MM.1S (cell line): Measurements from ENCODE around the gene NME7.

Experiments
- DNase-seq: peaks from one replicate; pipeline ENCODE4 v3.0.0-alpha.2; 2015
- H2AFZ ChIP-seq: fragments of 300-600 bp; sonication (generic); 2 replicates; pipeline ENCODE4 v1.6.0; 2016; ENCODE audit warnings: antibody characterized with exemption, low read length
- H3F3A ChIP-seq: fragments of 300-600 bp; sonication (generic); 2 replicates; pipeline ENCODE4 v1.6.1; 2016; ENCODE audit warnings: mild to moderate bottlenecking, antibody characterized with exemption, low read length, moderate library complexity, mixed read lengths; ENCODE audit not compliant: insufficient read depth
- H3K27ac ChIP-seq: fragments of 300-600 bp; sonication (generic); 2 replicates; pipeline ENCODE4 v1.5.1; 2016; ENCODE audit warnings: mild to moderate bottlenecking, low read length
- H3K27me3 ChIP-seq: fragments of 300-600 bp; sonication (generic); replicated peaks from 2 replicates; pipeline ENCODE4 v1.6.0; 2016; ENCODE audit warnings: low read length; ENCODE audit not compliant: insufficient read depth
- H3K36me3 ChIP-seq: fragments of 300-600 bp; sonication (generic); replicated peaks from 2 replicates; pipeline ENCODE4 v1.6.1; 2016; ENCODE audit warnings: mild to moderate bottlenecking, low read length, mixed read lengths; ENCODE audit not compliant: insufficient read depth
- H3K4me1 ChIP-seq: fragments of 300-600 bp; sonication (generic); 2 replicates; pipeline ENCODE4 v1.6.1; 2016; ENCODE audit warnings: low read length, mixed read lengths
- H3K4me2 ChIP-seq: fragments of 300-600 bp; sonication (generic); 2 replicates; pipeline ENCODE4 v1.6.0; 2016; ENCODE audit warnings: low read depth, low read length
- H3K4me3 ChIP-seq: fragments of 300-600 bp; sonication (generic); 2 replicates; pipeline ENCODE4 v1.5.1; 2016; ENCODE audit warnings: low read length, mixed read lengths
- H3K79me2 ChIP-seq: fragments of 300-600 bp; sonication (generic); 2 replicates; pipeline ENCODE4 v1.6.1; 2016; ENCODE audit warnings: mixed run types, low read length, mixed read lengths
- H3K9ac ChIP-seq: fragments of 300-600 bp; sonication (generic); 2 replicates; pipeline ENCODE4 v1.6.1; 2016; ENCODE audit warnings: low read length, mixed read lengths
- H3K9me2 ChIP-seq: fragments of 300-600 bp; sonication (generic); replicated peaks from 2 replicates; pipeline ENCODE4 v1.6.1; 2016; ENCODE audit warnings: mild to moderate bottlenecking, low read length, mixed read lengths; ENCODE audit not compliant: insufficient read depth
- H3K9me3 ChIP-seq: fragments of 300-600 bp; sonication (generic); replicated peaks from 2 replicates; pipeline ENCODE4 v1.6.1; 2016; ENCODE audit warnings: mild to moderate bottlenecking, low read length, mixed read lengths; ENCODE audit not compliant: insufficient read depth
- H4K20me1 ChIP-seq: fragments of 300-600 bp; sonication (generic); 2 replicates; pipeline ENCODE4 v1.6.1; 2016; ENCODE audit warnings: mild to moderate bottlenecking, low read length, moderate library complexity, mixed read lengths; ENCODE audit not compliant: insufficient read depth
- CTCF ChIP-seq: fragments of 300-600 bp; sonication (generic); IDR thresholded peaks from 2 replicates; pipeline ENCODE4 v1.5.1; 2016; ENCODE audit warnings: antibody characterized with exemption, low read length, mixed read lengths
- EZH2 ChIP-seq: fragments of 300-600 bp; sonication (generic); optimal IDR thresholded peaks from 2 replicates; pipeline ENCODE3; 2017; ENCODE audit warnings: low read depth, mild to moderate bottlenecking, antibody characterized with exemption, low read length, mixed read lengths
- EZH2phosphoT487 ChIP-seq: fragments of 300-600 bp; sonication (generic); IDR thresholded peaks from 2 replicates; pipeline ENCODE4 v1.6.1; 2018; ENCODE audit warnings: antibody characterized with exemption, low read length

NME7 gene

GRCh38 chr1:169330927-169331326 lies 36.7 kb downstream of the NME7 start:
- Histone ChIP-seq H3K27me3 (no peaks in the 10 kb centered on the region), H3K9me3 (no peaks in the 10 kb centered on the region)

GRCh38 chr1:169329383-169329782 lies 38.2 kb downstream of the NME7 start:
- DNase-seq, result no peak
- no peaks in the 10 kb centered on the region for H3K9me2 ChIP-seq
- no peaks in the 10 kb centered on the region for H3K79me2 ChIP-seq
- H3K9me3 ChIP-seq, result no peaks in the 10 kb centered on the region
- no peak overlapping the region for H3K4me2 ChIP-seq
- H3K4me1 ChIP-seq, result no peaks in the 10 kb centered on the region
- H3K4me3 ChIP-seq, result no peak overlapping the region
- H2AFZ ChIP-seq, result no peak overlapping the region
- no peak overlapping the region for H3K27ac ChIP-seq
- no peak for TF ChIP-seq EZH2phosphoT487
- no peak for TF ChIP-seq EZH2
- no peak for TF ChIP-seq CTCF
- H3K27me3 ChIP-seq, result no peaks in the 10 kb centered on the region
- H3K9ac ChIP-seq, result no peak overlapping the region
- H3K36me3 ChIP-seq, result no peaks in the 10 kb centered on the region
- no peaks in the 10 kb centered on the region for H3F3A ChIP-seq
- no peaks in the 10 kb centered on the region for H4K20me1 ChIP-seq

More at GRCh38 chr1:169330927-169331326, 36.7 kb downstream of the NME7 start:
- Histone ChIP-seq H3K27ac (no peak overlapping the region), H2AFZ (no peak overlapping the region), H3K4me3 (no peak overlapping the region), H3K36me3 (no peaks in the 10 kb centered on the region), H3K79me2 (no peaks in the 10 kb centered on the region), H3F3A (no peaks in the 10 kb centered on the region), H3K9me2 (no peaks in the 10 kb centered on the region), H4K20me1 (no peaks in the 10 kb centered on the region), H3K4me1 (no peaks in the 10 kb centered on the region), H3K9ac (no peak overlapping the region), H3K4me2 (no peak overlapping the region)
- no peak for DNase-seq
- TF ChIP-seq EZH2phosphoT487, result no peak
- TF ChIP-seq CTCF, result no peak
- TF ChIP-seq EZH2, result no peak

GRCh38 chr1:169327875-169328274 lies 39.7 kb downstream of the NME7 start:
- Histone ChIP-seq H3K4me2 (no peak overlapping the region), H3K4me1 (no peaks in the 10 kb centered on the region), H3K27ac (no peak overlapping the region), H3K9me2 (no peaks in the 10 kb centered on the region), H3K36me3 (no peaks in the 10 kb centered on the region), H3F3A (no peaks in the 10 kb centered on the region), H3K27me3 (no peaks in the 10 kb centered on the region), H4K20me1 (no peaks in the 10 kb centered on the region), H3K9me3 (no peaks in the 10 kb centered on the region), H3K9ac (no peak overlapping the region), H3K79me2 (no peaks in the 10 kb centered on the region), H3K4me3 (no peak overlapping the region), H2AFZ (no peak overlapping the region)
- no peak for DNase-seq
- TF ChIP-seq EZH2 (no peak), EZH2phosphoT487 (no peak), CTCF (no peak)

- Histone ChIP-seq H3K36me3 (no peaks in the 10 kb centered on the region), H3K9me2 (no peaks in the 10 kb centered on the region), H4K20me1 (no peaks in the 10 kb centered on the region), H2AFZ (no peak overlapping the region), H3K79me2 (no peaks in the 10 kb centered on the region), H3K9ac (no peak overlapping the region), H3K27ac (no peak overlapping the region), H3K4me2 (no peak overlapping the region), H3F3A (no peaks in the 10 kb centered on the region), H3K27me3 (no peaks in the 10 kb centered on the region), H3K4me3 (no peak overlapping the region), H3K9me3 (no peaks in the 10 kb centered on the region), H3K4me1 (no peaks in the 10 kb centered on the region)
- TF ChIP-seq CTCF, result no peak
- no peak for TF ChIP-seq EZH2phosphoT487
- TF ChIP-seq EZH2, result no peak
- no peak for DNase-seq
Observed at GRCh38 chr1:169326956-169327268, 40.7 kb downstream of the NME7 start.
